Hepatocyte (in vitro differentiated cells): Measurements from ENCODE around the gene GASK1A. TPM values are rescaled to one million over a fixed set of nuclear protein-coding genes. Genes with fewer than 3 reads are reported as not detected.
A peak's percentile ranks its signal among the peaks of the same experiment; 100 is the strongest.

Experiments used
- DNase-seq: peaks from one replicate; pipeline ENCODE4 v3.0.0-alpha.2; 2016; ENCODE audit warnings: low spot score
- H2AFZ ChIP-seq: fragments of 200-600 bp; sonication (generic); 2 replicates; pipeline ENCODE4 v1.6.0; 2016; ENCODE audit warnings: antibody characterized with exemption, mild to moderate bottlenecking
- H3K27ac ChIP-seq: fragments of 200-600 bp; sonication (generic); 2 replicates; pipeline ENCODE4 v1.5.1; 2016; ENCODE audit warnings: mild to moderate bottlenecking
- H3K27me3 ChIP-seq: fragments of 200-600 bp; sonication (generic); 2 replicates; pipeline ENCODE4 v1.6.1; 2016
- H3K36me3 ChIP-seq: fragments of 200-600 bp; sonication (generic); replicated peaks from 2 replicates; pipeline ENCODE4 v1.5.1; 2016; ENCODE audit warnings: low read depth; ENCODE audit not compliant: insufficient read depth
- H3K4me1 ChIP-seq: fragments of 200-600 bp; sonication (generic); 2 replicates; pipeline ENCODE4 v1.5.1; 2016; ENCODE audit warnings: mild to moderate bottlenecking, moderate library complexity; ENCODE audit not compliant: insufficient read depth
- H3K4me2 ChIP-seq: fragments of 200-600 bp; sonication (generic); 2 replicates; pipeline ENCODE4 v1.6.0; 2016
- H3K4me3 ChIP-seq: fragments of 200-600 bp; sonication (generic); 2 replicates; pipeline ENCODE4 v1.5.1; 2016; ENCODE audit warnings: mild to moderate bottlenecking
- H3K79me2 ChIP-seq: fragments of 200-600 bp; sonication (generic); 2 replicates; pipeline ENCODE4 v1.6.0; 2017; ENCODE audit warnings: mild to moderate bottlenecking
- H3K9me2 ChIP-seq: fragments of 200-600 bp; sonication (generic); replicated peaks from 2 replicates; pipeline ENCODE4 v1.6.0; 2017; ENCODE audit warnings: mild to moderate bottlenecking; ENCODE audit not compliant: insufficient read depth
- H3K9me3 ChIP-seq: fragments of 200-600 bp; sonication (generic); 2 replicates; pipeline ENCODE4 v1.5.1; 2016; ENCODE audit warnings: low read depth, mild to moderate bottlenecking
- H4K20me1 ChIP-seq: fragments of 200-600 bp; sonication (generic); 2 replicates; pipeline ENCODE4 v1.6.0; 2016; ENCODE audit warnings: mild to moderate bottlenecking; ENCODE audit not compliant: insufficient read depth, poor library complexity, severe bottlenecking
- CTCF ChIP-seq: fragments of 200-600 bp; sonication (generic); IDR thresholded peaks from 2 replicates; pipeline ENCODE4 v1.5.1; 2016; ENCODE audit warnings: antibody characterized with exemption, mild to moderate bottlenecking; ENCODE audit not compliant: poor library complexity
- EZH2 ChIP-seq: fragments of 200-600 bp; sonication (generic); IDR thresholded peaks from 2 replicates; pipeline ENCODE4 v1.6.1; 2016; ENCODE audit warnings: antibody characterized with exemption, mild to moderate bottlenecking, borderline replicate concordance
- EZH2phosphoT487 ChIP-seq: fragments of 200-600 bp; sonication (generic); IDR thresholded peaks from one replicate; pipeline ENCODE4 v1.6.1; 2018; ENCODE audit warnings: antibody characterized with exemption, mild to moderate bottlenecking, low read depth, moderate library complexity; ENCODE audit not compliant: unreplicated experiment, severe bottlenecking
- WGBS: methylation state at CpG from one replicate; pipeline ENCODE4 v1.1.6; 2016; ENCODE audit warnings: low lambda C conversion rate; ENCODE audit errors: missing lambda C conversion rate; 5-methylcytosine and 5-hydroxymethylcytosine counted together
- polyA plus RNA-seq: library from polyadenylated mRNA; unstranded; fragments of >200 nt; fragmentation: Nextera tagmentation; extraction: Ambion mirVana; gene quantifications from 2 replicates; pipeline ENCODE4 v1.2.1, GENCODE V29; 2016
- total RNA-seq: library from RNA; depleted of rRNA; stranded (reverse); fragments of >200 nt; gene quantifications from 2 replicates; pipeline ENCODE4 v1.2.3, GENCODE V29; 2014

GASK1A gene
- total and polyA plus RNA-seq, 2 experiments from 2014 or later, result 1.1 to 2.1 TPM

- no peaks in the 10 kb centered on the region for H4K20me1 ChIP-seq
- H3K79me2 ChIP-seq, result no peaks in the 10 kb centered on the region
- H3K4me3 ChIP-seq, result no peak overlapping the region
- no peaks in the 10 kb centered on the region for H3K9me3 ChIP-seq
- DNase-seq, result no peak
- no peaks in the 10 kb centered on the region for H3K36me3 ChIP-seq
- TF ChIP-seq EZH2 (no peak), EZH2phosphoT487 (no peak), CTCF (no peak)
- no peaks in the 10 kb centered on the region for H3K4me1 ChIP-seq
- no peaks in the 10 kb centered on the region for H3K9me2 ChIP-seq
- no peak overlapping the region for H3K27ac ChIP-seq
- 89% methylated on average over 4 of the region's 4 CpGs for WGBS
- H3K4me2 ChIP-seq, result no peak overlapping the region
- H3K27me3 ChIP-seq, result no peaks in the 10 kb centered on the region
- H2AFZ ChIP-seq, result no peak overlapping the region
These were observed 16.9 kb downstream of the GASK1A start for GRCh38 chr3:42996021-42996420.

GRCh38 chr3:42996633-42997075, 17.5 kb downstream of the GASK1A start:
- Histone ChIP-seq H3K79me2 (no peaks in the 10 kb centered on the region), H3K9me3 (no peaks in the 10 kb centered on the region), H3K36me3 (no peaks in the 10 kb centered on the region), H3K4me1 (peaks cover 3% of the 10 kb centered on the region), H2AFZ (no peak overlapping the region), H3K4me2 (no peak overlapping the region), H3K27ac (no peak overlapping the region), H3K4me3 (no peak overlapping the region), H4K20me1 (no peaks in the 10 kb centered on the region), H3K9me2 (no peaks in the 10 kb centered on the region), H3K27me3 (no peaks in the 10 kb centered on the region)
- DNase-seq, result no peak
- WGBS, result 86% methylated on average over 2 of the region's 2 CpGs
- no peak for TF ChIP-seq EZH2phosphoT487
- TF ChIP-seq EZH2, result no peak

- Histone ChIP-seq H2AFZ (no peak overlapping the region), H3K9me2 (no peaks in the 10 kb centered on the region), H3K4me2 (no peak overlapping the region), H3K4me3 (no peak overlapping the region), H3K36me3 (no peaks in the 10 kb centered on the region), H3K79me2 (no peaks in the 10 kb centered on the region), H3K4me1 (peaks cover 6% of the 10 kb centered on the region), H4K20me1 (no peaks in the 10 kb centered on the region), H3K27ac (no peak overlapping the region), H3K27me3 (no peaks in the 10 kb centered on the region), H3K9me3 (no peaks in the 10 kb centered on the region)
- TF ChIP-seq EZH2 (no peak), CTCF (no peak), EZH2phosphoT487 (no peak)
- DNase-seq, result no peak
- WGBS, result 92% methylated on average over 3 of the region's 3 CpGs
These were observed 20.1 kb downstream of the GASK1A start for GRCh38 chr3:42999212-42999611.

- Histone ChIP-seq H3K4me1 (peaks cover 6% of the 10 kb centered on the region), H3K4me3 (no peak overlapping the region), H4K20me1 (no peaks in the 10 kb centered on the region), H3K4me2 (no peak overlapping the region), H3K27me3 (no peaks in the 10 kb centered on the region), H3K9me3 (no peaks in the 10 kb centered on the region), H2AFZ (no peak overlapping the region), H3K79me2 (no peaks in the 10 kb centered on the region), H3K27ac (peak overlapping the region; percentile 64), H3K36me3 (no peaks in the 10 kb centered on the region), H3K9me2 (no peaks in the 10 kb centered on the region)
- TF ChIP-seq EZH2 (no peak), CTCF (no peak), EZH2phosphoT487 (no peak)
- no peak for DNase-seq
- WGBS, result 95% methylated on average over 4 of the region's 4 CpGs
These were observed 20.5 kb downstream of the GASK1A start for GRCh38 chr3:42999632-43000031.
